ENCODE data around the gene TTC39A.

Gene TTC39A

GRCh38 chr1:51346086-51346942, 16.0 kb upstream of the TTC39A start:
- no peak overlapping the region for H3K4me3 ChIP-seq
- no peaks in the 10 kb centered on the region for H3K9me3 ChIP-seq
- H3K36me3 ChIP-seq (replicated peaks) = no peaks in the 10 kb centered on the region
- no peak for DNase-seq (ENCODE audit: low spot score in 2 of 2)
- H3K27me3 ChIP-seq (ENCODE audit: low read depth) = no peaks in the 10 kb centered on the region
- no peaks in the 10 kb centered on the region for H3K4me1 ChIP-seq
- in situ Hi-C loops (cut with MboI; ENCODE audit: low sequenced_read_pairs) = no loop called here

GRCh38 chr1:51345300-51345687, 14.9 kb upstream of the TTC39A start:
- no peak for DNase-seq (ENCODE audit: low spot score in 2 of 2)
- in situ Hi-C loops (cut with MboI; ENCODE audit: low sequenced_read_pairs) = no loop called here
- Histone ChIP-seq H3K4me1 (no peaks in the 10 kb centered on the region), H3K9me3 (no peaks in the 10 kb centered on the region), H3K4me3 (no peak overlapping the region), H3K36me3 (replicated peaks) (no peaks in the 10 kb centered on the region), H3K27me3 (ENCODE audit: low read depth) (no peaks in the 10 kb centered on the region)

DNA sequence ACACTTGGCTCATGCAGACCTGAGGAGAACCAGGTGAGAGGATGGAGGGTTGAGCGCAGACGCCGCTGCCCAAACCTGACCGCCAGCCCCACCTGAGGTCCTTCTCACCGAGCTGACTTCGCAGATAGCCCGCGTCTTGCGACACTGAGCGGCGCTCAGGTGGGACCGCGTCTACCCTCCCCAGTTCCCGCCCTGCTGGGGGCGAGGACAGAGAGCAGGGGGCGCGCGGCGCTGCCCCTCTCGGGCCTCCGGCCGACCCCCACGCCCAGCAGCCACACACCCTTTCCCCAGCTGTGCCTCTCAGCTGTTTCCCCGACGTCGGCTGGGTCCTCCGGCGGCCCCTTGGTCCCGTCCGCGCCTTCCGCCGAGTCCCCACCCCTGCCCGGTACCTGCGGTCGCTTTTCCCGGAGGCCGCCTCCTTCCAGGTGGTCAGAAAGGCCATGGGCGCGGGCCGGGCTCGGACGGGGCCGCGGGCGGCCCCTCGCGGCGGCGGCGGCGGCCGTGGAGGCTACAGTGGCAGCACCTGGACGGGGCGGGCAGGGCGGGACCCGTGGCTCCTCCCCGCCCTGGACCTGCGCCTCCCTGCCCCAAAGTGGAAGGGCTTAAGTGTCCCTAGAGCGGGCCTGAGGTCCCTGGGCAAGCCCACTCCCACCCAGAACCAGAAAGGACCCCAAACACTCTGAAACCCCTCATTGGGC, 14.4 kb upstream of the TTC39A start:
- in situ Hi-C loops (cut with MboI; ENCODE audit: low sequenced_read_pairs) = no loop called here
- DNase-seq (ENCODE audit: low spot score in 2 of 2) = no peak
- no peak overlapping the region for H3K4me3 ChIP-seq
- no peaks in the 10 kb centered on the region for H3K36me3 ChIP-seq (replicated peaks)
- no peaks in the 10 kb centered on the region for H3K27me3 ChIP-seq (ENCODE audit: low read depth)
- no peaks in the 10 kb centered on the region for H3K9me3 ChIP-seq
- no peaks in the 10 kb centered on the region for H3K4me1 ChIP-seq

DNA sequence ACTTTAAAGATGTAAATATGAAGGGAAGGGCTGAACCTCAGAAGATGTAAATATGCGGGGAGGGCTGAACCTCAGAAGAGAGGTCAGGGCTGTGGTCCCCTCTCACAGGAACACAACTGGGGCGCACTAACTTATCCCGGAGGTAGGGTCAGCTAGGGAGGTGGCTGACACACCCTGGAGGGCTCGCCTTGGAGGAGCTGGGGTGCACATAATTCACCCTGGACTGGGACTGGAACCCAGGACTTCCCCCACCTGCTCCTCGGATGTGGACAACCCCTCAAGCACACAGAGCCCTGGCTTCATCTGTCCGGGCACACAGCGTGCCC, 13.9 kb upstream of the TTC39A start:
- no peak for DNase-seq (ENCODE audit: low spot score in 2 of 2)
- Histone ChIP-seq H3K36me3 (replicated peaks) (no peaks in the 10 kb centered on the region), H3K9me3 (no peaks in the 10 kb centered on the region), H3K4me1 (no peaks in the 10 kb centered on the region), H3K4me3 (no peak overlapping the region), H3K27me3 (ENCODE audit: low read depth) (no peaks in the 10 kb centered on the region)
- in situ Hi-C loops (cut with MboI; ENCODE audit: low sequenced_read_pairs) = no loop called here

DNA sequence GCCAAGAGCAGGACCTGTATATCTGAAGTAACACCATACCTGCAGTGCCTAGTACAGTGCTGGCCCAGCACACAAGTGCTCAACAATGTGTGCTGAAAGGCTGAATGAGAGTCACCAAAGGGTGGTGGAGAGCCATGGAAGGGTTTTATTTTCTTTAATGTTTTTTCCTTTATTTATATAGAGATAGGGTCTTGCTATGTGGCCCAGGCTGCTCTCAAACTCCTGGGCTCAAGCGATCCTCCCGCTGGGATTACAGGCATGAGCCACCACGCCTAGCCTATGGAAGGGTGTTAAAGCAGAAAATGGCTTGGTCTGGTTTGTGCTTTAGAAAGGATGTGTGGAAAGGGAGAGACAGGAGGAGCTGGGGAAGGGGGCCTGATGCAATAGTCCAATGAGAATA, 13.3 kb upstream of the TTC39A start:
- Histone ChIP-seq H3K9me3 (no peaks in the 10 kb centered on the region), H3K4me3 (no peak overlapping the region), H3K36me3 (replicated peaks) (no peaks in the 10 kb centered on the region), H3K27me3 (ENCODE audit: low read depth) (no peaks in the 10 kb centered on the region), H3K4me1 (no peaks in the 10 kb centered on the region)
- no peak for DNase-seq (ENCODE audit: low spot score in 2 of 2)
- in situ Hi-C loops (cut with MboI; ENCODE audit: low sequenced_read_pairs) = no loop called here

DNA sequence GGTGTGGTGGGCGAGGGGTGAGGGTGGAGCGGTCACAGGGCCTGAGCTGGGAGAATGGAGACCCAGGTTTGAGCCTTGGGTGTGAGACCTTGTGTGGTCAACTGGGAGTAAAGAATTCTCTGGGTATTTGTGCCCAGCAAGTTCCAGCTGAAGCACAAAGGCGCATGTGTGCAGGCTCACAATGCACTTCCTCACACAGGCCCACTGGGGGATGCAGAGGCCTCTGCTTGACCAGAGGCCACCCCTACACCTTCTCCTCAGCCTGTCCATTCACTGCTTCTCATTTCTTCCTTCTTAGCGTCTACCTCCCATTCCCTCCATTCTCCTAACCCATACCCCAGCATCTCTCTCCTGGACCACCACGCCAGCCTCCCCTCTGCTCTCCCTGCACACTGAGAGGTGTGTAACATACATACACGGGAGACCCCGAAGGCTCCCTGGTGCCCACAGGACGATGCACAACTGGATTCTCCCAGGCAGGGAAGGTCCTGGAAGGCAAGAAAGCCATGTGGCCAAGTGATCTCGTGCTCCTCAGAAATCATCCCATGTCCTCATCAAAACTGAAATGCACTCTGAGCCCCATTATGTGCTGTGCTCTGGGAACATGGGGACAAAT, 12.3 kb upstream of the TTC39A start:
- Histone ChIP-seq H3K4me1 (no peaks in the 10 kb centered on the region), H3K4me3 (no peak overlapping the region)
- in situ Hi-C loops (cut with MboI; ENCODE audit: low sequenced_read_pairs) = no loop called here

DNA sequence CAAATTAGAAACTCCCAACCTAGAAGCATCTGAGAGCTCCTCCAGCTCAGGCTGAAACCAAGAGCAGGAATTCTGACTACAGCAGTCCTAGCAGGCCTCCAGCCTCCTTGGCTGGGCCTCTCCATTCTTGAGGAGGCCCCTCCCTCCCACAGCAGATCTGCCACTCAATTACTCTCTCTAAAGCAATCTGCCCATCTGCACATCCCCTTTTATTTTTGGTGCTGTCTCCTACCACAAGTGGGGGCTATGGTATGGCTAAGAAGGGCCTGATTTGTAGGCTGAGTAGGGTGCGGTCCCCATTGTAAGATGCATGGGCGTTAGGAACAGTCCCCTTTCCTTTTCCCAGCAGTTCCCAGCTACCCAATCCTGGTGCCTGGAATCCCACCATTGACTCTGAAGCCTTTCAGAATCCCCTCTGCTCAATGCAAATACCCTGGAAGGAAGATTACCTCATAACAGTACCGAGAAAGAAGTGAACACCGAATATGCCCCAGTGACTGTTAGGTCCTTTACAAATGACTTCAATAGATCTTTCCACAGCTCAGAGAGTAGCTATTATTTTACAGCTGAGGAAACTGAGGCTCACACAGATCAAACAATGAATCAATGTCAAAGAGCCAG, 11.6 kb upstream of the TTC39A start:
- no peaks in the 10 kb centered on the region for H3K4me1 ChIP-seq

More for the DNA sequence above, 12.3 kb upstream of the TTC39A start:
- H3K27me3 ChIP-seq (ENCODE audit: low read depth) = no peaks in the 10 kb centered on the region
- no peak for DNase-seq (ENCODE audit: low spot score in 2 of 2)
- H3K9me3 ChIP-seq = no peaks in the 10 kb centered on the region
- H3K36me3 ChIP-seq (replicated peaks) = no peaks in the 10 kb centered on the region

GRCh38 chr1:51340380-51340779, 10.0 kb upstream of the TTC39A start:
- no peak for DNase-seq (ENCODE audit: low spot score in 2 of 2)
- Histone ChIP-seq H3K27me3 (ENCODE audit: low read depth) (no peaks in the 10 kb centered on the region), H3K4me3 (no peak overlapping the region)

More for the DNA sequence above, 11.6 kb upstream of the TTC39A start:
- Histone ChIP-seq H3K9me3 (no peaks in the 10 kb centered on the region), H3K36me3 (replicated peaks) (no peaks in the 10 kb centered on the region), H3K27me3 (ENCODE audit: low read depth) (no peaks in the 10 kb centered on the region), H3K4me3 (no peak overlapping the region)
- in situ Hi-C loops (cut with MboI; ENCODE audit: low sequenced_read_pairs) = no loop called here
- DNase-seq (ENCODE audit: low spot score in 2 of 2) = peak in 1 of 2 experiments; percentile 27

GRCh38 chr1:51336711-51337110, 6.3 kb upstream of the TTC39A start:
- no peaks in the 10 kb centered on the region for H3K9me3 ChIP-seq
- in situ Hi-C loops (cut with MboI; ENCODE audit: low sequenced_read_pairs) = no loop called here

More at GRCh38 chr1:51340380-51340779, 10.0 kb upstream of the TTC39A start:
- Histone ChIP-seq H3K4me1 (no peaks in the 10 kb centered on the region), H3K36me3 (replicated peaks) (no peaks in the 10 kb centered on the region), H3K9me3 (no peaks in the 10 kb centered on the region)
- in situ Hi-C loops (cut with MboI; ENCODE audit: low sequenced_read_pairs) = no loop called here

DNA sequence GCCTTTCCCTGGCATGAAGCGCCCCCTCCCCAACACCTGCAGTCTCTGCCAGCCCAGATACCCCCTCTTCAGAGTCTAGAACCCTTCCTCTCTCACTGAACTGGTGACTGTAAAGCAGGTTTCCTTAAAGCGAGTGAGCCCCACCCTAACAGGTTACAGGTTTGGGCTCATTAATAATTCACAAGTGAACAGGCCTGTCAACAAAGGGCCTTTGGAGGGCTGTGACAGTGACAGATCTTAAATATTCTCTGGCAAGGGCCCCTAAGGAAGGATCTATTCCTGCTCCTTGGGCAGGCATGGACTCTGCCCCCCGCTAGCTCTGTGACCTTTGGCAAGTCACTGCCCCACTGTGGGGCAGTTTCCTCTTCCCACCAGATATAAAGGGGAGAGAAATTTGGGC, 5.6 kb upstream of the TTC39A start:
- Histone ChIP-seq H3K4me3 (no peak overlapping the region), H3K9me3 (no peaks in the 10 kb centered on the region), H3K36me3 (replicated peaks) (no peaks in the 10 kb centered on the region), H3K4me1 (peaks cover 4% of the 10 kb centered on the region), H3K27me3 (ENCODE audit: low read depth) (no peaks in the 10 kb centered on the region)
- in situ Hi-C loops (cut with MboI; ENCODE audit: low sequenced_read_pairs) = no loop called here
- no peak for DNase-seq (ENCODE audit: low spot score in 2 of 2)

More at GRCh38 chr1:51336711-51337110, 6.3 kb upstream of the TTC39A start:
- no peaks in the 10 kb centered on the region for H3K36me3 ChIP-seq (replicated peaks)
- DNase-seq (ENCODE audit: low spot score in 2 of 2) = no peak
- no peaks in the 10 kb centered on the region for H3K4me1 ChIP-seq
- H3K4me3 ChIP-seq = no peak overlapping the region
- H3K27me3 ChIP-seq (ENCODE audit: low read depth) = no peaks in the 10 kb centered on the region

- Histone ChIP-seq H3K4me3 (peak overlapping the region; percentile 34; the same call in 1 of the 2 replicates), H3K9me3 (no peaks in the 10 kb centered on the region), H3K4me1 (peaks cover 8% of the 10 kb centered on the region), H3K36me3 (replicated peaks) (no peaks in the 10 kb centered on the region), H3K27me3 (ENCODE audit: low read depth) (no peaks in the 10 kb centered on the region)
- in situ Hi-C loops (cut with MboI; ENCODE audit: low sequenced_read_pairs) = no loop called here
- peak; percentile 19 to 45 for DNase-seq (ENCODE audit: low spot score in 2 of 2)
These were observed 1.1 kb upstream of the TTC39A start for GRCh38 chr1:51331206-51332100.

DNA sequence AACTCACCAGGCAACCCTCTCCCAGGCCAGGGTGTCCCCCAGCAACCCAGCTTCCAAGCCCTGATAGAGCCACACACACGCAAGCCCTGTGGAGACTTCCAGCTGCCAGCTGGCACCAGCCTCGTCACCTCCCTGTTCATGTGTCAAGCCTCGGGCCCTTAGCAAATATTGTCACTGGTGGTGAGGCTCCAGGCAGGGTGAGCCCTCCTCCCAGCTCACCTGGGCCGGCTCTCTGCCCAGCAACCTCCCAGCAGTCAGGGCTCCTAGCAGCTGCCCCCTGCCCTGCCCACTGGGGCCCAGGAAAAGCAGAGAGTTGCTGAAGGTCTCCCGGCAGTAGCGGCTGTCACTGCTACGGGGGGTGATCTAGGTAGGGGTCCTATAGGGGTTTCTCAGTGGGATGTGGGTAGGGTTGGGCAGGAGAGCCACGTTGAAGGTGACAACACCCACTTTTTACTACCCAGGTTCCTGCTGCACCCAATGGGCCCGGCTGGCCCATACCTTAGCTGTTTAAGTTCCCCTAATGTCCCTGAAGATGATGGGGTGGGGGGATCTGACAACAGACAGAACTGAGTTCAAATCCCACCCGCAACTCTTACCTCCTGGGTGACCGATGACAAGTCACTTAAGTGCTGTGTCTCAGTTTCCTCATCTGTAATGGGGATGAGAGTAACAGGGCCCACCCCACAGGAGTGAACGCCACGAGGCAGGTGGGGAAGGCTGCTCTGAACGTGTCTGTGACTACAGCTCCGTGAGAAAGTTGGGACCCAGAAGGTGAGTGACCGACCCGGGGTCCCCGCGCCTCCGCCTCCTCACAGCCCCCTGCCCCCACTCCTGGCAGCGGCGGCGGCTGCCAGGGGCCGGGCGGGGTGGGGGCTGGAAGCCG, 678 bp downstream of the TTC39A start:
- Histone ChIP-seq H3K4me1 (peaks cover 8% of the 10 kb centered on the region), H3K9me3 (no peaks in the 10 kb centered on the region), H3K36me3 (replicated peaks) (no peaks in the 10 kb centered on the region), H3K4me3 (peak overlapping the region; percentile 22), H3K27me3 (ENCODE audit: low read depth) (no peaks in the 10 kb centered on the region)
- peak in 1 of 2 experiments; percentile 20 for DNase-seq (ENCODE audit: low spot score in 2 of 2)
- in situ Hi-C loops (cut with MboI; ENCODE audit: low sequenced_read_pairs) = no loop called here
